ENCODE measurements around the gene PKD2L1.

The PKD2L1 gene

DNA sequence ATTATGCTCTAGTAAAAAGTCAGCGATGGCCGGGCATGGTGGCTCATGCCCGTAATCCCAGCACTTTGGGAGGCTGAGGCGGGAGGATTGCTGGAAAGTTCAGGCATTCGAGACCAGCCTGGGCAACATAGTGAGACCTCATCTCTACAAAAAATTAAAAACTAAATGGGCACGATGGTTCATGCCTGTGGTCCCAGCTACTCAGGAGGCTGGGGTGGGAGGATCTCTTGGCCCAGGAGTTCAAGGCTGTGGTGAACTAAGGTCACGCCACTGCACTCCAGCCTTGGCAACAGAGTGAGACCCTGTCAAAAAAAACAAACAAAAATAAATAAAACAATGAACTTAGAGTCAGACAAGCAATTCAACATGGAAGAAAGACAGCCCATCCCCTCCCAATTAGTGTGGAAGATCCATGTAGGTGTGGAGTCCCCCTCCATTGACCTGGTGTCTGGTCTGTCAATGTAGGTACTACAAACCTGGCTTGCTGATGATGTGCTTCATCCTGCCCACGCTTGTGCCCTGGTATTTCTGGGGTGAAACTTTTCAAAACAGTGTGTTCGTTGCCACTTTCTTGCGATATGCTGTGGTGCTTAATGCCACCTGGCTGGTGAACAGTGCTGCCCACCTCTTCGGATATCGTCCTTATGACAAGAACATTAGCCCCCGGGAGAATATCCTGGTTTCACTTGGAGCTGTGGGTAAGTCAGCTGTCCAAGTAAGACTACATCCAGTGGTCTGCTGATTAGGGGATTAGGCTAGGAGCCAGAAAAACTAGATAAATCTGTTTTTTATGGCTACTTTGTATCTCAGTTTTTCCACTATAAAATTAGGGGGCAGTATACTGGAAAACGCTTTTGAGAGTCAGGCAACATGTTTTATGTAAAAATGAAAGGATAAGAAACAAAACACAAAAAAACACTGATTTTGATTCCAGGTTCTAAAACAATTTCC lies 26.3 kb upstream of the PKD2L1 start:
- no peak for DNase-seq (ENCODE audit: low read depth in 2 of 2)

- DNase-seq (ENCODE audit: low read depth in 2 of 2) = no peak
Observed at GRCh38 chr10:100355086-100355485, 25.1 kb upstream of the PKD2L1 start.

DNA sequence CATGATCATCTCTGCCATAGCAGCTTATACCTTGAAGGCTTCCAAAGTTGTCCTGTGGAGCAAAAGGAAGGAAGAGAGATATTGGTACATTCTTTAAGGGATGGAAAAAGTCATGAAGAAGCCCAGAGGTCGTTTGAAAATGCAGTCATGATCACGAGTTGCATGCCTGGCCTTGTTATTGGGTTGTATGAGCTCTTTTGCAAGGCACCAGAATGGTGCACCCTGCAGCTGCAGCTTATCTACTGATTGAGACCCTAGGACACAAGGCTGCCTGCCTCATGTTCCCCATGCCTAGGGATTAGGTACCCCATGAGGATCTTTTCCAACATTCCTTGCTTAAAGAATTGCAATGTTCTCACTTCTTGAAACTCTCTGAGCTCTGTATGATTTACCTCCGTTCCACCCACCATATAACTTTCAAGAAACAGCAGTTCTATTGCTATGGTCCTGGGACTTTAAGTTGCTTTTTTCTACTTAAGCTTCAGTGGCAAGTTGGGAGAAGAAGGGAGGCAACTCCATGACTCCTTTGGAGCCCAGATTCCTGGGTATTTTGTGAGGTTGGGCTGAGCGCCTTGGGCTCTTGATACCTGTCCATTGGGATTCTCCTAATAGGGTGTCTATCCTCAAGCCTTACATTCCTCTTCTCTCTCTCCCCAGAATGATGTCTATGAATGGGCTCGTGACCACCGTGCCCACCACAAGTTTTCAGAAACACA lies 23.9 kb upstream of the PKD2L1 start:
- DNase-seq (ENCODE audit: low read depth in 2 of 2) = no peak

- no peak for DNase-seq (ENCODE audit: low read depth in 2 of 2)
Observed at GRCh38 chr10:100350914-100351485, 21.0 kb upstream of the PKD2L1 start.

- no peak for DNase-seq (ENCODE audit: low read depth in 2 of 2)
Observed at GRCh38 chr10:100349672-100350071, 19.6 kb upstream of the PKD2L1 start.

- DNase-seq (ENCODE audit: low read depth in 2 of 2) = no peak
Observed at GRCh38 chr10:100349087-100349486, 19.1 kb upstream of the PKD2L1 start.

DNA sequence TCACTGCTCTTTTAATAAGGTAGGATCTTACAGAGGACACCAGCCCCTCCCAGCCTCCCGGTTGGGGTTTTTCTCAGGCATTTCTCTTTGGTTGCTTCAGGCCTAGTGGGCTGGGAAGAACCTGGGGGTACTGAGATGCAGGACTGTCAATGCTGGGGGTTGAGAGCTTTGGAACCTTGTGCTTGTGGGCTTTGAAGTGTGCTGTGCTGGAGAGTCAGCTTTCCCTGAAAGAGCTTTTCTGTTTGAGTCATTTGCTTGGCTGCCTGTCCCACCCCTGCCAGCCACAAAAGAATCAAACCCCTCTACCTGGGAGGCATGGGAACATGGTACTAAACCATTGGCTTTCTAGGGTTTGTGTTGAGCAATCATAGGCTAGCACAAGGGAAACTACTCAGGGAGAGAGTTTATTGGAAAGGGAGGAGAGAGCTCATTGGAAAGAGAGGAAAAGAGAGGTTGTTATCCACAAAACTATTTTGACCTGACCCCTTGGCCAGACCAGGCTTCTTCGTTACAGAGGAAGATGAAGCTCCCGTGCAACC lies 18.4 kb upstream of the PKD2L1 start:
- DNase-seq (ENCODE audit: low read depth in 2 of 2) = no peak

- DNase-seq (ENCODE audit: low read depth in 2 of 2) = no peak
Observed at GRCh38 chr10:100347568-100348195, 17.7 kb upstream of the PKD2L1 start.

GRCh38 chr10:100346765-100347567 lies 16.9 kb upstream of the PKD2L1 start, which contains the start of gene SCD:
SCD (plus strand) TSS chr10:100347233; CDS start chr10:100347505, 272 bp downstream.
- DNase-seq (ENCODE audit: low read depth in 2 of 2) = peak; percentile 83 to 86

DNA sequence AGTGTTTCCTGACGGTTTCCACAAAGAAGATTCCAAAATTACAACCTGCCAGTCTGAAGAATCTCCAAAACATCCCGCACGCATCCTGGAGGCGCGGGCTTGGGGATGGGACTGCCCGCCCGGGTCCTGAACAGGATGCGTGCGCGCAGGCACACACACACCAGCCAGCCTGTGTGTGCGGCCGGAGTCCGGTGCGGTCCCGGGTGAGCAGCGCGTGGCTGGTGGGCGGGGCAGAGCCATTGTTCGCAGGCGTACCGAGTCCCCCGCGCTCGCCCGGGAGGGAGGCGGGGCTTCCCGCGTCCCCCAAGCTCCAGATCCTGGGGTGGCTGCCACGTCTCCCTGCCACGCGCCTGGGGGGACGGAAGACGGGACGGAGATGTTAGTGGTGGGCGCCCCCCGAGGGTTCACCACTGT lies 16.3 kb upstream of the PKD2L1 start:
- DNase-seq (ENCODE audit: low read depth in 2 of 2) = peak; percentile 29 to 42

DNA sequence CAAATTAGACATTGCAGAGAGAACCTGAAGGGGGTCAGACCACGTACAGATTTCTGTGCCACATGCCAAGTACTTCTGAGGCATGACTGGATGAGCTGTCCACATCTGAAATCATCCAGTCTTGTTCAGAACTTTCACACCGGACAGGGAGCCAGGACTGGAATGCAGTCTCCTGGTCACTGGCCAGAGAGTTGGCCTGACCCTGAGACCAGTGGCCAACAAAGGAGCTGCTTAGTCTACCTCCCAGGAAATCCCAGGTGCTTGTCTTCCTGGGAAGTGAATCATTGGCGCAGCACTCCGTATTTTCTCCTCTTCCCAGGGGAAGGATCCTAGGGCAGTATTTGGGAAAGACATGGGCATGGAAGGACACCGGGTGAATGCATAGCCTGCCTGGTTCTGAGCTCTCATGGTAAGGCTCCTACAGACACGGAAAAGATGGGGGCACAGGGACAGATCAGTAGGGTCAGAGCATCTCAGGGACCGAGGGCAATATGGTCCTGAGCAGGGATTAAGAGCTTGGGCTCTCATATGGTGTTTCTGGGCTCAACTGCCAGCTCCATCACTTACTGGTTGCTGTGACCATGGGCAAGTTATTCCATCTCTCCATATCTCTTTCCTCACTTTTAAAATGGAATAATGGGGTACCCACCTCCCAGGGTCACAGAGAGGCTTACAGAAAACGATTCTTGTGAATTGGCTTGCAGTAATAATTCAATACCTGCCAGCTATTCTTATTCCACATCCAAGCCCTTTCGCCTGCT lies 15.7 kb upstream of the PKD2L1 start:
- no peak for DNase-seq (ENCODE audit: low read depth in 2 of 2)

GRCh38 chr10:100344241-100344788 lies 14.3 kb upstream of the PKD2L1 start:
- DNase-seq (ENCODE audit: low read depth in 2 of 2) = no peak

DNA sequence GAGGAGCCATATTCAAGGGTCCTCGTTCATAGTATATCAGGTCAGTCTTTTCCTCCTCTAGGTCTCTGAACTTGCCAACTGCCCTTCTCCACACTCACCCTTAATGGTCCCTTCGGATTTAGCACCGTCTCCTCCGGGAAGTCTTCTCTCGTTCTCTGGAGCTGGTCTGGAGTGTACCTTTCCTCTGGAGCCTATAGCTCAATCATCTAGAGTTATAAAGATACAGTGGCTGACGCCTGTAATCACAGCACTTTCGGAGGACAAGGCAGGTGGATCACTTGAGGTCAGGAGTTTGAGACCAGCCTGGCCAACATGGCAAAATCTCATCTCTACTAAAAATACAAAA lies 12.6 kb upstream of the PKD2L1 start:
- DNase-seq (ENCODE audit: low read depth in 2 of 2) = no peak

DNA sequence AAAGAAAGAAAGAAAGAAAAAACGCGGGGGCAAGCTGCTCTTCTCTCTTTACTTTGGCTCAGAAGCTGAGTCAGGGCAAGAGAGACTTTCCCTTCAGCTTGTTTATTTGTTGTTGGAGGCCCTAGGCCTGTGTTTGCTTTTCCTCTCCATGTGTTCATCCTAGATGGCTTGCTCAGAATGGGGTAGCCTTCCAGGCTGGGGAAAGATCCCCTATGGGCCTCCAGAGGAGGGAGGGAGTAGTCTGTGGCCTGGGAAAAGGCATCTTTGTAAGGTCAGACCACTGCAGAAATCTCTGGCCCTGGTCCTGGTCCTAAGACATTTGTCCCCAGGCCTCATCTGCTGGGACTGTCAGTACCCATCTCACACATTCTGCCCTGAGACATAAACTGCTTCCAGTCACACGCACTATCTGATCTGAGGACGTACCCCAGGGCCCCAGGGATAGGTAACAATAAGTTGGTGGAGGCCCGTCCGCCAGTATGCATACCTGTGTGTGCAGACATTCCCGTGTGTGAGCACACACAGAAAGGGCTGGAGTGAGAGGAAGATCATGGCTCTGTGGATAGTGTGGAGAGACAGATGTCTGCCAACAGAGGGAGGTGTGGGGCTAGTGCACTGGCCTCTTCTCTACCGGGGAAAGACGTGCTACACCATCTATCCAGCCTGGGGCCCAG lies 12.1 kb upstream of the PKD2L1 start:
- peak; percentile 31 to 35 for DNase-seq (ENCODE audit: low read depth in 2 of 2)

DNA sequence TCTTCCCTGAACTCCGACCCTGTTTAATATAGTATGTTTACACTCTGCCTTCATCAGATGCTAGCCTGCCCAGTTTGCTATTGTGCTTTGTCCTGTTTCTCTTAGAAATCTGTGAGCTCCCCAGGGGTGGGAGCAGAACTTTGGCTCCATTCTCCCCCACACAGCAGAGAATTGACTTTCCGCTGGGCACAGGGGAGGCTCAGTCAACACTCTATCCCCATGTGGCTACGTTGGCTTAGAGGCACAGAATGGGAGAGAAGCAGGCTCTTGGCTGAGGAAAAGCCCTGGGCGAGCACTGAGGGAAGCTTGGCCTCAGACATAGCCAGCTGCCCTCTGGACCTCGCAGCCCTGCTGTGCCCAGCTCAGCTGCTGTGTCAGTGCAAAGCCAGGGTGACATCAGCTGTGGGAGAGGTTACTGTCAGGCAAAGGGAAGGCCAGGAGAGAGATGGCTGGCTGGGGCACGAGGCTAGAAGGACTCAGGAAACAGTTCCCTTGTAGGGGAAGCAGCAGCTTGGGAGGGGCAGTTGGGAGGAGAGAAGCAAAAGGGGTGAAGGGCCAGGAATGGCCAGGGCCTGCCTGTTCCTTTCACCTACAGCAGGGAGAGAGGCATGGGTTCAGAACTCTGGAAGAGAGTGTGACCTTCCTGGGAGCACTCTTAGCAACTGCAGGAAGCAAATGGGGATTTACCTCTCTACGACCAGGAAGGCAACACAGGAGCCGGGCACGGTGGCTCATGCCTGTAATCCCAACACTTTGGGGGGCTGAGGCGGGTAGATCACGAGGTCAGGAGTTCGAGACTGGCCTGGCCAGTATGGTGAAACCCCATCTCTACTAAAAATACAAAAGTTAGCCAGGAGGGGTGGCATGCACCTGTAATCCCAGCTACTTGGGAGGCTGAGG lies 11.2 kb upstream of the PKD2L1 start:
- no peak for DNase-seq (ENCODE audit: low read depth in 2 of 2)

- DNase-seq (ENCODE audit: low read depth in 2 of 2) = no peak
Observed at GRCh38 chr10:100339236-100339635, 9.2 kb upstream of the PKD2L1 start.

DNA sequence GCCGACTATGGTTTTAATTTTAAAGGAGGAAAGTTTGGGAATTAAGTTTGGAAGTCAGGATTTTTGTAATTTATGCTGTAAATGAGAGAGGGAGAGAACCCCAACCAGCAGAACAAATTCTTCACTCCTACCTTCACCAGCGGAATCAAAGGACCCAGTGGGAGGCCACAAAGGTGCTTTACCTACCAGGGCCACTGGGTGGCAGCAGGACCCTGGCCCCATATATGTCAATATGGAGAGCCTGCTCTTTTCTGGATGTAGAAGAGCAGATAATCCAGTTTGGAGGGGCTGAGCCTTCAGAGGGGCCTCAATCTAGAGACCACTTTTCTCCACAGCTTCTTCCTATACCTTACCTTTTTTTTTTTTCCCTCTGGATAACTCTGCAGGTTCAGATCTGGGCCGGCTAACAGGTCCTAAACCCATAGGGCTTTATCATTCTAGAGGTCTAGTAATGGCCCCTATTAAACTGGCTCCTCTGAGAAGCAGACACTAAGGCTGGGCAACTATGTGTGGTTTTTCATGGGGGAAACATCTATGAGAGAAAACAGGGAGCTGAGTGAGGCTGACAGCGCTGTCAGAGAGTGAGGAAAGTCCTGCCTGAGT lies 8.5 kb upstream of the PKD2L1 start:
- DNase-seq (ENCODE audit: low read depth in 2 of 2) = peak in 1 of 2 experiments; percentile 24

- no peak for DNase-seq (ENCODE audit: low read depth in 2 of 2)
Observed at GRCh38 chr10:100334762-100335161, 4.7 kb upstream of the PKD2L1 start.
